Neural cell (in vitro differentiated cells): ENCODE measurements around the gene ARHGAP9. TPM values are rescaled to one million over a fixed set of nuclear protein-coding genes. Genes with fewer than 3 reads are reported as not detected.
"Not testable (repeated sequence)": the region's sequence is repeated elsewhere in the genome, so short reads cannot be mapped to it uniquely, and the experiment has no call there.

Experiments used
- H2AFZ ChIP-seq: fragments of 200-600, 300-800 bp; sonication (generic), shearing (Covaris generic); 2 replicates; pipeline ENCODE4 v1.6.0; 2014; ENCODE audit warnings: low read depth, mild to moderate bottlenecking, antibody characterized with exemption, low read length, moderate library complexity
- H3F3A ChIP-seq: fragments of 200-600 bp; shearing (Covaris generic); 2 replicates; pipeline ENCODE4 v1.6.1; 2016; ENCODE audit warnings: mild to moderate bottlenecking, moderate library complexity, mixed read lengths, antibody characterized with exemption, low read length; ENCODE audit not compliant: insufficient read depth, poor library complexity, severe bottlenecking
- H3K27ac ChIP-seq: fragments of 200-600, 300-800 bp; sonication (generic), shearing (Covaris generic); 2 replicates; pipeline ENCODE4 v1.5.1; 2014; ENCODE audit warnings: mild to moderate bottlenecking, low read length, moderate library complexity
- H3K27me3 ChIP-seq: fragments of 300-800, 200-600 bp; sonication (generic), shearing (Covaris generic); 2 replicates; pipeline ENCODE4 v1.6.0; 2014; ENCODE audit warnings: mild to moderate bottlenecking, low read depth, low read length, moderate library complexity; ENCODE audit not compliant: insufficient read depth
- H3K36me3 ChIP-seq: fragments of 300-800, 200-600 bp; sonication (generic), shearing (Covaris generic); 2 replicates; pipeline ENCODE4 v1.5.1; 2014; ENCODE audit warnings: mild to moderate bottlenecking, antibody characterized with exemption, low read length, moderate library complexity; ENCODE audit not compliant: insufficient read depth
- H3K4me2 ChIP-seq: fragments of 300-800, 200-600 bp; sonication (generic), shearing (Covaris generic); 2 replicates; pipeline ENCODE4 v1.6.0; 2014; ENCODE audit warnings: mild to moderate bottlenecking, low read length
- H3K4me3 ChIP-seq: fragments of 300-800, 200-600 bp; sonication (generic), shearing (Covaris generic); 2 replicates; pipeline ENCODE4 v1.5.1; 2014; ENCODE audit warnings: mild to moderate bottlenecking, low read length, moderate library complexity
- H3K79me2 ChIP-seq: fragments of 200-600 bp; shearing (Covaris generic); replicated peaks from 2 replicates; pipeline ENCODE4 v1.6.0; 2014; ENCODE audit warnings: mild to moderate bottlenecking, low read length, moderate library complexity; ENCODE audit not compliant: insufficient read depth
- H3K9ac ChIP-seq: fragments of 300-800, 200-600 bp; sonication (generic), shearing (Covaris generic); 2 replicates; pipeline ENCODE4 v1.6.1; 2016; ENCODE audit warnings: mild to moderate bottlenecking, low read length, mixed read lengths
- H3K9me2 ChIP-seq: fragments of 200-600 bp; shearing (Covaris generic); 2 replicates; pipeline ENCODE4 v1.6.1; 2016; ENCODE audit warnings: mild to moderate bottlenecking, low read length, mixed read lengths; ENCODE audit not compliant: insufficient read depth
- H3K9me3 ChIP-seq: fragments of 200-600, 300-800 bp; sonication (generic), shearing (Covaris generic); 2 replicates; pipeline ENCODE4 v1.6.1; 2016; ENCODE audit warnings: mild to moderate bottlenecking, mixed run types, low read length, moderate library complexity, mixed read lengths
- H4K20me1 ChIP-seq: fragments of 200-600 bp; shearing (Covaris generic); 2 replicates; pipeline ENCODE4 v1.6.1; 2016; ENCODE audit warnings: mild to moderate bottlenecking, mixed run types; ENCODE audit not compliant: insufficient read depth
- CTCF ChIP-seq: fragments of 450-650 bp; IDR thresholded peaks from 2 replicates; pipeline ENCODE4 v1.5.1; 2014; ENCODE audit warnings: antibody characterized with exemption, mild to moderate bottlenecking, moderate library complexity; ENCODE audit not compliant: poor library complexity, severe bottlenecking
- EP300 ChIP-seq: fragments of 450-650 bp; conservative IDR thresholded peaks from 2 replicates; pipeline ENCODE4 v1.6.1; 2014; ENCODE audit warnings: antibody characterized with exemption, mild to moderate bottlenecking, moderate library complexity; ENCODE audit not compliant: poor library complexity, severe bottlenecking
- EZH2 ChIP-seq: fragments of 200-600, 300-800 bp; shearing (Covaris generic), sonication (generic); IDR thresholded peaks from 2 replicates; pipeline ENCODE4 v1.6.1; 2014; ENCODE audit warnings: antibody characterized with exemption, low read length, borderline replicate concordance, mild to moderate bottlenecking; ENCODE audit not compliant: insufficient read depth, poor library complexity, severe bottlenecking
- MXI1 ChIP-seq: fragments of 450-650 bp; conservative IDR thresholded peaks from 2 replicates; pipeline ENCODE4 v1.6.1; 2014; ENCODE audit warnings: antibody characterized with exemption, mild to moderate bottlenecking; ENCODE audit not compliant: poor library complexity, severe bottlenecking
- POLR2AphosphoS5 ChIP-seq: IDR thresholded peaks from 2 replicates; pipeline ENCODE4 v1.6.1; 2012
- RAD21 ChIP-seq: fragments of 450-650 bp; conservative IDR thresholded peaks from 2 replicates; pipeline ENCODE4 v1.6.1; 2014; ENCODE audit warnings: antibody characterized with exemption, mild to moderate bottlenecking, moderate library complexity
- REST ChIP-seq: IDR thresholded peaks from 2 replicates; pipeline ENCODE4 v1.6.1; 2012; ENCODE audit warnings: borderline replicate concordance
- SMC3 ChIP-seq: fragments of 450-650 bp; conservative IDR thresholded peaks from 2 replicates; pipeline ENCODE4 v1.6.1; 2014; ENCODE audit warnings: antibody characterized with exemption, mild to moderate bottlenecking, moderate library complexity; ENCODE audit not compliant: poor library complexity
- TAF1 ChIP-seq: IDR thresholded peaks from 2 replicates; pipeline ENCODE4 v1.6.1; 2012; ENCODE audit warnings: low read depth
- polyA plus RNA-seq: library from polyadenylated mRNA; depleted of rRNA; stranded (reverse); fragments of >200 nt; gene quantifications from 2 replicates; pipeline ENCODE4 v1.2.3, GENCODE V29; 2014

The ARHGAP9 gene
- polyA plus RNA-seq, 1 donor from 2014 or later: not detected

DNA sequence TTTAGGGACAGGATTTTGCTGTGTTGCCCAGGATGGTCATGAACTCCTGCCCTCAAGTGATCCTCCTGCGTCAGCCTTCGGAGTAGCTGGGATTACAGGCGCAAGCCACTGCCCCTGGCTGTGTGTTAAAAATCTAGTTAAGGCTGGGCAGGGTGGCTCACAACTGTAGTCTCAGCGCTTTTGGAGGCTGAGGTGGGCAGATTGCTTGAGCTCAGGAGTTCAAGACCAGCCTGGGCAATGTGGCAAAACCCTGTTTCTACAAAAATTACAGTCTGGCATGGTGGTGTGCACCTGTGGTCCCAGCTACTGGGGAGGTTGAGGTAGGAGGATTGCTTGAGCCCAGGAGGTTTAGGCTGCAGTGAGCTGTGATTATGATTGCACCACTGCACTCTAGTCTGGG lies 31.5 kb upstream of the ARHGAP9 start:
- Histone ChIP-seq H3K27ac (no peak overlapping the region), H3K9ac (no peak overlapping the region), H4K20me1 (no peaks in the 10 kb centered on the region), H3K27me3 (no peaks in the 10 kb centered on the region), H3F3A (no peaks in the 10 kb centered on the region), H3K79me2 (no peaks in the 10 kb centered on the region), H3K36me3 (peaks cover 7% of the 10 kb centered on the region), H3K9me2 (no peaks in the 10 kb centered on the region), H3K4me3 (no peak overlapping the region), H2AFZ (no peak overlapping the region), H3K4me2 (no peak overlapping the region), H3K9me3 (no peaks in the 10 kb centered on the region)
- TF ChIP-seq CTCF (no peak), POLR2AphosphoS5 (no peak), REST (no peak), RAD21 (no peak), SMC3 (no peak), MXI1 (no peak), TAF1 (no peak), EP300 (no peak), EZH2 (no peak)

- not testable (repeated sequence) for H4K20me1 ChIP-seq, H3K79me2 ChIP-seq, H3K9me2 ChIP-seq, H3K9ac ChIP-seq, H3K4me3 ChIP-seq, H3K4me2 ChIP-seq, H3F3A ChIP-seq, H2AFZ ChIP-seq, H3K27ac ChIP-seq, H3K27me3 ChIP-seq, H3K9me3 ChIP-seq
- peaks cover 13% of the 10 kb centered on the region for H3K36me3 ChIP-seq
These were observed 28.1 kb upstream of the ARHGAP9 start for GRCh38 chr12:57507796-57508195.

- H3K9ac ChIP-seq, H3K9me2 ChIP-seq, H2AFZ ChIP-seq, H3K4me3 ChIP-seq, H4K20me1 ChIP-seq, H3K4me2 ChIP-seq, H3K79me2 ChIP-seq, H3K36me3 ChIP-seq, H3K27me3 ChIP-seq, H3K27ac ChIP-seq, H3F3A ChIP-seq, H3K9me3 ChIP-seq: not testable (repeated sequence)
These were observed 26.9 kb upstream of the ARHGAP9 start for GRCh38 chr12:57506541-57506940.

DNA sequence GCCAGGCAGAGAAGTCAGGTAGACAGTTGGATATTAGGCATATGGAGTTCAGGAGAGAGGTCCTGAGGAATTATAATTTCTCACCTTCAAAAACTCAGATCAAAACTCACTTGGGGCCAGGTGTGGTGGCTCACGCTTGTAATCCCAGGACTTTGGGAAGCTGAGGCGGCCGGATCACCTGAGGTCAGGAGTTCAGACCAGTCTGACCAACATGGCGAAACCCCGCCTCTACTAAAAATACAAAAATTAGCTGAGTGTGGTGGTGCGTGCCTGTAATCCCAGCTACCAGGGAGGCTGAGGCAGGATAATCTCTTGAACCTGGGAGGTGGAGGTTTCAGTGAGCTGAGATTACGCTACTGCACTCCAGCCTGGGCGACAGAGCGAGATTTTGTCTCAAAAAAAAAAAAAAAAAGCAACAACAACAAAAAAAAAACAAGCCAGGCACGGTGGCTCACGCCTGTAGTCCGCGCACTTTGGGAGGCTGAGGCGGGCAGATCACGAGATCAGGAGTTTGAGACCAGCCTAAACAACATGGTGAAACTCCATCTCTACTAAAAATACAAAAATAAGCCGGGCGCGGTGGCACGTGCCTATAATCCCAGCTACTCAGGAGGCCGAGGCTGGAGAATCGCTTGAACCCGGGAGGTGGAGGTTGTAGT lies 22.8 kb upstream of the ARHGAP9 start:
- not testable (repeated sequence) for H3K9ac ChIP-seq, H3K9me3 ChIP-seq, H3F3A ChIP-seq, H3K4me2 ChIP-seq, H3K4me3 ChIP-seq, H3K27ac ChIP-seq, H4K20me1 ChIP-seq, H3K27me3 ChIP-seq, H3K79me2 ChIP-seq, H3K9me2 ChIP-seq, H2AFZ ChIP-seq
- H3K36me3 ChIP-seq: peaks cover 15% of the 10 kb centered on the region
